Measurements from ENCODE around the gene PHF21A. TPM values are rescaled to one million over a fixed set of nuclear protein-coding genes. Genes with fewer than 3 reads are reported as not detected.

Gene PHF21A
- total and polyA plus RNA-seq, 4 donors: 3.6 to 8.5 (median 6.2) TPM

- no peaks in the 10 kb centered on the region for H3K27me3 ChIP-seq (ENCODE audit: control insufficient read depth in 4 of 4, insufficient read depth in 4 of 4, low read length in 3 of 4)
- no peaks in the 10 kb centered on the region for H3K9me3 ChIP-seq (ENCODE audit: control insufficient read depth in 4 of 4, low read length in 3 of 4)
- no peak overlapping the region for H3K27ac ChIP-seq (ENCODE audit: low read depth in 1 of 2, low read length in 2 of 2)
- no peaks in the 10 kb centered on the region for H3K4me1 ChIP-seq (ENCODE audit: control insufficient read depth in 4 of 4, insufficient read depth in 4 of 4, low read length in 3 of 4)
- no peak overlapping the region for H3K9ac ChIP-seq (ENCODE audit: low read depth in 1 of 2, low read length in 2 of 2)
- no peak for DNase-seq (ENCODE audit: low spot score)
- no peak overlapping the region for H3K4me3 ChIP-seq (ENCODE audit: low read depth in 1 of 3, low read length in 3 of 3)
- WGBS: 70% methylated on average over 4 of the region's 4 CpGs
- TF ChIP-seq HNF4A (conservative IDR thresholded peaks at IDR 0.05): no peak
- no peak for TF ChIP-seq ATF3 (IDR thresholded peaks at IDR 0.05)
- no peak for TF ChIP-seq EGR1 (IDR thresholded peaks at IDR 0.05; ENCODE audit: low read depth in 2 of 2)
- no peak for TF ChIP-seq CTCF (IDR thresholded peaks at IDR 0.05; ENCODE audit: low read depth, low read length, missing input control)
- H3K36me3 ChIP-seq (ENCODE audit: control insufficient read depth in 4 of 4, insufficient read depth in 3 of 4, low read depth in 1 of 4, low read length in 3 of 4): peaks cover 0 to 9% (median 1%) of the 10 kb centered on the region in 4 donors
Measured at GRCh38 chr11:46072172-46072964, 48.9 kb downstream of the PHF21A start.

GRCh38 chr11:46071091-46071490 is 50.2 kb downstream of the PHF21A start:
- peaks cover 0 to 8% (median 1%) of the 10 kb centered on the region in 4 donors for H3K36me3 ChIP-seq (ENCODE audit: control insufficient read depth in 4 of 4, insufficient read depth in 3 of 4, low read depth in 1 of 4, low read length in 3 of 4)
- no peak for DNase-seq (ENCODE audit: low spot score)
- 94% methylated on average over 1 of the region's 1 CpG for WGBS

More at GRCh38 chr11:46071091-46071490, 50.2 kb downstream of the PHF21A start:
- Histone ChIP-seq H3K27ac (ENCODE audit: low read depth in 1 of 2, low read length in 2 of 2) (no peak overlapping the region), H3K27me3 (ENCODE audit: control insufficient read depth in 4 of 4, insufficient read depth in 4 of 4, low read length in 3 of 4) (no peaks in the 10 kb centered on the region), H3K9ac (ENCODE audit: low read depth in 1 of 2, low read length in 2 of 2) (no peak overlapping the region), H3K9me3 (ENCODE audit: control insufficient read depth in 4 of 4, low read length in 3 of 4) (no peaks in the 10 kb centered on the region), H3K4me3 (ENCODE audit: low read depth in 1 of 3, low read length in 3 of 3) (no peak overlapping the region), H3K4me1 (ENCODE audit: control insufficient read depth in 4 of 4, insufficient read depth in 4 of 4, low read length in 3 of 4) (no peaks in the 10 kb centered on the region)
- no peak for TF ChIP-seq HNF4A (conservative IDR thresholded peaks at IDR 0.05)
- no peak for TF ChIP-seq GABPA (IDR thresholded peaks at IDR 0.05 in 1 of 2, conservative IDR thresholded peaks at IDR 0.05 in 1 of 2)
- no peak for TF ChIP-seq CTCF (IDR thresholded peaks at IDR 0.05; ENCODE audit: low read depth, low read length, missing input control)
- no peak for TF ChIP-seq ATF3 (IDR thresholded peaks at IDR 0.05)
- TF ChIP-seq JUND (IDR thresholded peaks at IDR 0.05): no peak
- TF ChIP-seq MAX (IDR thresholded peaks at IDR 0.05): no peak
- no peak for TF ChIP-seq HNF4G (IDR thresholded peaks at IDR 0.05)
- TF ChIP-seq NR2F2 (IDR thresholded peaks at IDR 0.05): no peak
- no peak for TF ChIP-seq YY1 (IDR thresholded peaks at IDR 0.05)
- TF ChIP-seq TAF1 (conservative IDR thresholded peaks at IDR 0.05): no peak
- TF ChIP-seq RAD21 (IDR thresholded peaks at IDR 0.05): no peak
- no peak for TF ChIP-seq EGR1 (IDR thresholded peaks at IDR 0.05; ENCODE audit: low read depth in 2 of 2)
- no peak for TF ChIP-seq FOXA2 (IDR thresholded peaks at IDR 0.05)
- TF ChIP-seq SP1 (IDR thresholded peaks at IDR 0.05): no peak
- TF ChIP-seq RXRA (IDR thresholded peaks at IDR 0.05): no peak
- TF ChIP-seq FOXA1 (IDR thresholded peaks at IDR 0.05): no peak
- TF ChIP-seq REST (IDR thresholded peaks at IDR 0.05): no peak
- TF ChIP-seq ZBTB33 (IDR thresholded peaks at IDR 0.05): no peak
